Esophagus (tissue), 2 donors: Measurements from ENCODE around the gene C1RL. TPM values are rescaled to one million over a fixed set of nuclear protein-coding genes. Genes with fewer than 3 reads are reported as not detected.

Source experiments
- H3K27ac ChIP-seq, 2 donors: one replicate each; pipeline ENCODE4 v1.5.1; 2013; ENCODE audit warnings: low read depth in 2 of 2, mild to moderate bottlenecking in 2 of 2, inconsistent platforms in 1 of 2, low read length in 1 of 2, moderate library complexity in 1 of 2
- H3K27me3 ChIP-seq, 2 donors: one replicate each; pipeline ENCODE4 v1.6.1; 2013; ENCODE audit warnings: low read length in 2 of 2, control low read depth in 1 of 2, mild to moderate bottlenecking in 1 of 2; ENCODE audit not compliant: insufficient read depth in 2 of 2, control insufficient read depth in 1 of 2
- H3K36me3 ChIP-seq, 2 donors: one replicate each; pipeline ENCODE4 v1.6.1; 2013; ENCODE audit warnings: low read length in 1 of 2; ENCODE audit not compliant: control insufficient read depth in 2 of 2, insufficient read depth in 2 of 2
- H3K4me1 ChIP-seq, 2 donors: one replicate each; pipeline ENCODE4 v1.6.1; 2013; ENCODE audit warnings: low read length in 1 of 2; ENCODE audit not compliant: control insufficient read depth in 2 of 2, insufficient read depth in 2 of 2
- H3K4me3 ChIP-seq, 2 donors: one replicate each; pipeline ENCODE4 v1.5.1; 2013; ENCODE audit warnings: low read length in 2 of 2, mild to moderate bottlenecking in 2 of 2, low read depth in 1 of 2, moderate library complexity in 1 of 2
- H3K9me3 ChIP-seq, 2 donors: one replicate each; pipeline ENCODE4 v1.6.1; 2013; ENCODE audit warnings: mild to moderate bottlenecking in 2 of 2, low read depth in 1 of 2, low read length in 1 of 2, moderate library complexity in 1 of 2; ENCODE audit not compliant: control insufficient read depth in 2 of 2, insufficient read depth in 1 of 2
- WGBS, 2 donors: extraction: QIAGEN DNeasy Blood & Tissue Kit; methylation state at CpG; one replicate each; pipeline ENCODE4 v1.1.7; 2013; 5-methylcytosine and 5-hydroxymethylcytosine counted together
- polyA plus RNA-seq, 2 donors: library from polyadenylated mRNA; stranded (reverse); fragments of 200-250 nt; gene quantifications; one replicate each; pipeline ENCODE4 v1.2.3, GENCODE V29; 2013
- donor health status: healthy with polysubstance abuse.
- donor health status: Bipolar disorder and iron deficiency.

Gene C1RL, protein sequence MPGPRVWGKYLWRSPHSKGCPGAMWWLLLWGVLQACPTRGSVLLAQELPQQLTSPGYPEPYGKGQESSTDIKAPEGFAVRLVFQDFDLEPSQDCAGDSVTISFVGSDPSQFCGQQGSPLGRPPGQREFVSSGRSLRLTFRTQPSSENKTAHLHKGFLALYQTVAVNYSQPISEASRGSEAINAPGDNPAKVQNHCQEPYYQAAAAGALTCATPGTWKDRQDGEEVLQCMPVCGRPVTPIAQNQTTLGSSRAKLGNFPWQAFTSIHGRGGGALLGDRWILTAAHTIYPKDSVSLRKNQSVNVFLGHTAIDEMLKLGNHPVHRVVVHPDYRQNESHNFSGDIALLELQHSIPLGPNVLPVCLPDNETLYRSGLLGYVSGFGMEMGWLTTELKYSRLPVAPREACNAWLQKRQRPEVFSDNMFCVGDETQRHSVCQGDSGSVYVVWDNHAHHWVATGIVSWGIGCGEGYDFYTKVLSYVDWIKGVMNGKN
- polyA plus RNA-seq = 10 to 100 TPM; 14.7 to 18.0 TPM

DNA sequence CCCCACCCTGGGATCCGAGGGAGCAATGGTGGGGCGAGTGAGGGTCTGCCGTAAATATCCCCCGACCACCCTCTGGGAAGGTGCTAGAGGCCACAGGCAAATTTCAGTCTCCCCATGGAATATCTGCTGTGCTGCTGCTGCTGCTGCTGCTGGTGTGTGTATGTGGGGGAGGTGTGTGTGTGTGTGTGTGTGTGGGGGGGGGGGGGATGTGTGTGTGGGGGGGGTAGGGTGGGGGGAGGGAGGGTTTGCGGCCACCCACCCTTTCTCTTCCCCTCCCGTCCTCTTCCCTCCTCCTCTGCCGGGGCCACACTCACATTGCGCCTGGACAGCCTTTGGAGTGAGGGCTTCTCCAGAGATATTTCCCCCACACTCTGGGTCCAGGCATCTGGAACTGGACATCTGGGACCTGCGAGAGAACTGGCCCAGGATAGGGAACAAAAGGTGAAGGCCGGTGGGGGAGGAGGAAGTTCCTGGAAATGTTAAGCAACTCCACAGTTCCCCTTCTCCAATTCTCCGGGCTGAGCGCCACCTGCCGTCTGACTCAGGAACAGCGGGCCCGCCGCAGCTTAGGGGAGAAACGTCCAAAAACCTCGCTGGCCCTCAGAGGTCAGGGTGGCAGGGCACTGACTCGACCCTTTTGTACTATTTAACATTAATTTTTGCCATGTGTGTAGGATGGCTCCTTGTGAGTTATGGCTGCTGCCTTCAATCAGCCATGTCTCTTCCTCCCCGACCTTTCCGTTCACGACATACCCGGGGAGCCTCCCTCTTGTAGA lies at the start of gene C1RL:
TSS of gene C1RL (minus strand) at position 419 of the 776 bp plus-strand sequence. CDS start at position 385, 34 bp downstream.
- Histone ChIP-seq H3K4me1 (peaks cover 0 to 3% of the 10 kb centered on the region in 2 donors), H3K27ac (peak within 1 kb of the TSS; percentile 87 to 97), H3K36me3 (peaks cover 0 to 5% of the 10 kb centered on the region in 2 donors), H3K4me3 (peak within 1 kb of the TSS; percentile 66 to 80), H3K9me3 (no peaks in the 10 kb centered on the region), H3K27me3 (no peaks in the 10 kb centered on the region)
- WGBS, 2 donors = 12 to 13% methylated on average over 22 of the region's 23 CpGs

DNA sequence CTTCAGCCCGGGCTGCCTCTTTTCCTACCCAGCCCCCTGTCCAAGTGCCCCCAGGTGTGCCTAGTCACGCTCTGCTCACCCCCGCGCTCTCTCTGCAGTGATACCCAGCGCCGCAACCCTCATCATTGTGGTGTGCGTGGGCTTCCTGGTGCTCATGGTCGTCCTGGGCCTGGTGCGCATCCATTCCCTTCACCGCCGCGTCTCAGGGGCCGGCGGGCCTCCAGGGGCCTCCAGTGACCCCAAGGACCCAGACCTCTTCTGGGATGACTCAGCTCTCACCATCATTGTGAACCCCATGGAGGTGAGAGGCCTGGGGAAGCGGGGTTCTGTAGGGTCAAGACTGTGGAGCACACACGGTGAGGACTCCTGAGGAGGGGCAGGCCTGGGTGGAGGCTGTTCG lies 48.4 kb upstream of the C1RL start:
- no peaks in the 10 kb centered on the region for H3K9me3 ChIP-seq
- 91 to 94% methylated on average over 17 of the region's 17 CpGs for WGBS, 2 donors
- H3K36me3 ChIP-seq = peaks cover 2 to 3% of the 10 kb centered on the region in 2 donors
- no peak overlapping the region for H3K27ac ChIP-seq
- peaks cover 6 to 20% of the 10 kb centered on the region in 2 donors for H3K4me1 ChIP-seq
- H3K4me3 ChIP-seq = no peak overlapping the region
- H3K27me3 ChIP-seq = no peaks in the 10 kb centered on the region

DNA sequence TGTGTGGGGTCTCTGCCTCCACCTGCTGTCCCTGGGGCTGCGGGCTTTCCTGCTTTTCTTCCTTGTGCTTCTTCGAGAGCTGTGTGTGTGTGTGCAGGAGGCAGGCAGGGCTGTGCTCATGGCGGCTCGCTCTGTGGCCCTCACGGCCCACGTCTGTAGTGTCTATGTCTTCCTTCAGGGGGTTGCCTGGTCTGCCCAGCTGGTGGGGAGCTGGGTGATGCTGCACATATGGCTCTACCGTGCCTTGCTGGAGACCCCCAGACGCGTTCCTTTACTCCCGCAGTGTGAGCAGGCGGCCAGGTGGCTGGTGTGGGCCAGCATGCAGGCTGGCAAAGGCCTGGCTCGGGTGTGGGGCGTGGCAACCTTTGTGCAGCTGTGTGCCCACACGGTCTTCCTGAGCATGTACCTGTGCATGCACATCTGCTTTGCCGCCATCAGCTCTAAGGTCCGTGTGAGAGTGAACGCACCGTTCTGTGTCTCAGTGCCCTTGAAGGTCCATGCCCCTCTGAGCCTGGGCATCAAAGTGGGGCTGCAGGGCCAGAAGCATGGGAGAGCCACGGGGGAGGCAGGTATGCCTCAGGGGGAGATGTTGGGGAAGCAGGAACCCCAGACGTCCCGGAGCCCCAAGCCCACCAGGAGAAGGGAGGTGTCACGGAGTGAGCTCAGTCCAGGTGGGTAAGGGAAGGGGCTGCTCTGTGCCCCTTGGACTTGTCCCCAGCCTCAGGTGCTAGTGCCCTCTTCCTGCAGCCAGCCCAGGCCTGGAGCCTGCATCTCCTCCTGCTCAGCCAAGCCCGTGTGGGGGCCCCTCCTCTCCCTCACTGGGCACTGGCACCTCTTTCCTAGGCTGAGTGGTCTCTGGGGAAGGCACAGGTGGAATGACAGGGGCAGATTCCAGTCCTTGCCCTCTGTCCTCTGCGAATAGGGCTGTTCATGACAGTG lies 47.5 kb upstream of the C1RL start:
- peaks cover 2 to 3% of the 10 kb centered on the region in 2 donors for H3K36me3 ChIP-seq
- 74 to 77% methylated on average over 24 of the region's 24 CpGs for WGBS, 2 donors
- peaks cover 6 to 20% of the 10 kb centered on the region in 2 donors for H3K4me1 ChIP-seq
- no peaks in the 10 kb centered on the region for H3K27me3 ChIP-seq
- H3K27ac ChIP-seq = no peak overlapping the region
- no peak overlapping the region for H3K4me3 ChIP-seq
- no peaks in the 10 kb centered on the region for H3K9me3 ChIP-seq

DNA sequence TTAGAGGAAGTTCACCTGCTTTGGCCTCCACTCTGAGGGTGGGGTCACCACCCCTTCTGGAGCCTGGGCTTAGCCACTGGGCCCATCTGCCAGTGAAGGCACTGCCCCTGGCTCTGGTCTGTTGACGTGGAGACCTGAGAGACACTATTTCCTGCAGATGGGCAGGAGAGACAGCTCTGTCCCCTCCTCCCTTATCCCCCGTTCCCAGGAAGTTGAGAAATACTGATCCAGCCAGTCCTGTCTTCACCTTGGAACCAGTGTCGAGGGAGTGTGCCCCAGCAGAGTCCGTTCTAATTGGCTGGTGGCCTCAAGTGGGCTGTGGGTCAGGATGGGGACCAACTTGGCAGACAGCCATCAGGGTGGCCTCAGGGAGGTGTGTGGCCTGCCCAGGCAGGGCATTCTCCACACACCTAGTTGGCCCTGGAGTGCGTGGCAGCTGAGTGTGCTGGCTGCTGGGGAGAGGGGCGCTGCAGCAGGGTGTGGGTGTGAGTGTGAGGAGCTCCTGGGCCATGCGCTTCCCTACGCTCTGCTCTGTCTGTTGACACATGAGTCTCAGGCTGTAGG lies 46.5 kb upstream of the C1RL start:
- WGBS, 2 donors = 53 to 62% methylated on average over 8 of the region's 8 CpGs
- Histone ChIP-seq H3K27me3 (no peaks in the 10 kb centered on the region), H3K4me1 (peaks cover 6 to 20% of the 10 kb centered on the region in 2 donors), H3K4me3 (no peak overlapping the region), H3K27ac (peak overlapping the region in 1 of 2 donors; percentile 36), H3K36me3 (peaks cover 4 to 7% of the 10 kb centered on the region in 2 donors), H3K9me3 (no peaks in the 10 kb centered on the region)

DNA sequence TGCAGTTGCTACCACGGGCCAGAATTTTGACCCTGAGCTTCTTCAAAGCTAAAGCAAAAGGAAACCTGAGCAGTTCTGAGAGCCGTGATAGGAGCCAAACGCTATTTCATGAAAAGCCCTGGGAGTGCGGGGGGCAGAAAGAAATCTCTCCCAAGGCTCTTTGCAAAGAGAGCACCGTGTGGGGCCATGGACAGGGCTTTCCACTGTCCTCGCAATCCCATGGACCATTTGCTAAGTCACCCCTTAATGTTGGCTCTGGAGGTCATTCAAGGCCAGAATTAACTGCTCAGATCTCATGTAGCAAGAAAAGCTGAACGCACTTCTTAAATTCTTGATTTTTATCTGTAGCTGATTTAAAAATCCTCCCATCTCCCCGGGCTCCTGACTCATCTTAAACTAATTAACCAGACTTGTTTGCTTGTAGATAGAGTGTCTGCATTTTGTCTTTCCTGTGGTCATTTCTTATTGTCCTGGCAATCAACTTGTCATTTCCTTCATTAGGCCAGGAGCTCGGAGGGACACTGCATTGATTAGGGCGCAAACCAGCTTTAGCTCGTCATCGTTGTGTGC lies 46.0 kb upstream of the C1RL start:
- peaks cover 7 to 12% of the 10 kb centered on the region in 2 donors for H3K36me3 ChIP-seq
- peaks cover 6 to 20% of the 10 kb centered on the region in 2 donors for H3K4me1 ChIP-seq
- H3K27ac ChIP-seq = peak overlapping the region in 1 of 2 donors; percentile 31
- H3K27me3 ChIP-seq = no peaks in the 10 kb centered on the region
- WGBS, 2 donors = 76 to 84% methylated on average over 12 of the region's 12 CpGs
- H3K4me3 ChIP-seq = no peak overlapping the region
- no peaks in the 10 kb centered on the region for H3K9me3 ChIP-seq

DNA sequence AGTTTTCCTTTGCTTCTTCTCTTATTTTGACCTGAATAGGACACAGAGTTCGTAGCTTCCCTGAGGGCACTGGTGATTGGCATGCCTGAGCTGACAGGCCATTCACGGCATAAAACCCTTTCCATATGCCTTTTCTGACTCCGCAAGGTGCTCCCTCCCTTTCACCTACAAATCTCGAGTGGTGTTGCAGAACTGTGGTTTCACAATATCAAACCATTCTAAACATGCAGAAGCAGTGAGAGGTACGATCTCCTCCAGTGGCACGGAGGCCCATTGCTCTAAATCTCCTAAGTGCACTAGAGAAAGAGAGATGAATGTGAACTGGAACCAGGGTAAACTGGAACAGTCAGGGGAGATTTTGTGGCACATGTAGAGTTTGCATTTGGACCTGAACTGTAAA lies 45.0 kb upstream of the C1RL start:
- Histone ChIP-seq H3K27me3 (no peaks in the 10 kb centered on the region), H3K9me3 (no peaks in the 10 kb centered on the region), H3K4me3 (no peak overlapping the region), H3K4me1 (peaks cover 6 to 20% of the 10 kb centered on the region in 2 donors), H3K27ac (no peak overlapping the region), H3K36me3 (peaks cover 12 to 19% of the 10 kb centered on the region in 2 donors)
- WGBS, 2 donors = 61 to 82% methylated on average over 6 of the region's 6 CpGs

DNA sequence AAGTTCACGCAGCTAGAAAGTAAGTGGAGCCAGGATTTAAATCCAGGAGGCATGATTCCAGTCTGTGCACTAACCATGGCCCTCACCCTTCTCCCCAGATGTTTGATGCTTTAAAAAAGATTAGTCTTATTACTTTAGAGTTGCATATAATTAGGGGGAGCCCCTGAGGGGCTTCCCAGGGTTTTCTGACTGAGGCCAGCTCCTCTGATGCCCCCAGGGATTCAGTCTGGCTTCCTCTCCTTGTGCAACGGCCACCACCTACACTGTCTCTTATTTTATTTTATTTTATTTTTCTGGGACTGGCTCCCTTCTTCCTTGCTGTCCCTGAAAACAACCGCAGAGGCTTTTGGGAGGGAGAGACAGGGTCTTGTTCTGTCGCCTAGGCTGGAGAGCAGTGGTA lies 43.8 kb upstream of the C1RL start:
- H3K27ac ChIP-seq = no peak overlapping the region
- H3K4me1 ChIP-seq = peaks cover 6 to 20% of the 10 kb centered on the region in 2 donors
- H3K4me3 ChIP-seq = no peak overlapping the region
- H3K36me3 ChIP-seq = peaks cover 13 to 20% of the 10 kb centered on the region in 2 donors
- no peaks in the 10 kb centered on the region for H3K9me3 ChIP-seq
- WGBS, 2 donors = 82 to 86% methylated on average over 4 of the region's 4 CpGs
- H3K27me3 ChIP-seq = no peaks in the 10 kb centered on the region

DNA sequence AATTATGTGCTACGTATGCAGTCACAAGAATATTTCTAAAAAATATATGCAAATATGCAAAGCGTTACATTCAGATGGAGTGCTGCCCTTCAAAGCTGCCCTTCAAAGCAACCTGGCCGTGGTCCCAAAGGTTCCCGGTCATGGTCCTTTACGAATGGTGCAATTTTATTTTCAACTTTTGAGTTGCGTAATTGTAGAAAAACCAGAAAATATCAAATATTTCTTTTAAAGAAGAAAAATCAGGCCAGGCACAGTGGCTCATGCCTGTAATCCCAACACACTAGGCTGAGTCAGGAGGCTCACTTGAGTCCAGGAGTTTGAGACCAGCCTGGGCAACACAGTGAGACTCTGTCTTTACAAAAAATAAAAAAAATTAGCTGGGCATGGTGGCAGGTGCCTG lies 42.5 kb upstream of the C1RL start:
- H3K4me3 ChIP-seq = no peak overlapping the region
- peaks cover 6 to 13% of the 10 kb centered on the region in 2 donors for H3K4me1 ChIP-seq
- peaks cover 13 to 20% of the 10 kb centered on the region in 2 donors for H3K36me3 ChIP-seq
- WGBS, 2 donors = 93 to 94% methylated on average over 6 of the region's 6 CpGs
- H3K9me3 ChIP-seq = no peaks in the 10 kb centered on the region
- no peak overlapping the region for H3K27ac ChIP-seq
- H3K27me3 ChIP-seq = no peaks in the 10 kb centered on the region
